ENCODE results near the gene CDR2L.

DNA sequence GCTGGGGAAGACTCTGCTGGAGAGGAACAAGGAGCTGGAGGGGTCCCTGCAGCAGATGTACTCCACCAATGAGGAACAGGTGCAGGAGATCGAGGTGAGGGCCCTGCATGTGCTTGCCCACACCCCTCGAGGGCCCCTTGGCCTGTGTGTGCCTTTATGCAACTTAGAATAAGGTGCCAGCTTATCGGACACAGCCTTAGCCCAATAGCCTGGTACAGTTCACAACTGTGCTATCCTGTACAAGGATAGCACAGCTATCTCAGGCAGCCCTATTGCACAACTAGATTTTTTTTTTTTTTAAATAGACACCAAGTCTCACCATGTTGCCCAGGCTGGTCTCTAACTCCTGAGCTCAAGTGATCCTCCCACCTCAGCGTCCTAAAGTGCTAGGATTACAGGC is 12.1 kb downstream of the CDR2L start:
- TF ChIP-seq ARNT (IDR thresholded peaks at IDR 0.05) (no peak), FOXK2 (IDR thresholded peaks at IDR 0.05) (no peak), FOXM1 (IDR thresholded peaks at IDR 0.05; ENCODE audit: borderline replicate concordance) (no peak), L3MBTL2 (conservative IDR thresholded peaks at IDR 0.05) (no peak), TARDBP (IDR thresholded peaks at IDR 0.05) (no peak), SUZ12 (IDR thresholded peaks at IDR 0.05) (no peak), NFRKB (IDR thresholded peaks at IDR 0.05) (no peak), ZNF384 (IDR thresholded peaks at IDR 0.05) (no peak), FOXA1 (IDR thresholded peaks at IDR 0.05) (no peak)
- TF ChIP-seq, protein P1, sequence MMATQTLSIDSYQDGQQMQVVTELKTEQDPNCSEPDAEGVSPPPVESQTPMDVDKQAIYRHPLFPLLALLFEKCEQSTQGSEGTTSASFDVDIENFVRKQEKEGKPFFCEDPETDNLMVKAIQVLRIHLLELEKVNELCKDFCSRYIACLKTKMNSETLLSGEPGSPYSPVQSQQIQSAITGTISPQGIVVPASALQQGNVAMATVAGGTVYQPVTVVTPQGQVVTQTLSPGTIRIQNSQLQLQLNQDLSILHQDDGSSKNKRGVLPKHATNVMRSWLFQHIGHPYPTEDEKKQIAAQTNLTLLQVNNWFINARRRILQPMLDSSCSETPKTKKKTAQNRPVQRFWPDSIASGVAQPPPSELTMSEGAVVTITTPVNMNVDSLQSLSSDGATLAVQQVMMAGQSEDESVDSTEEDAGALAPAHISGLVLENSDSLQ (IDR thresholded peaks at IDR 0.05), result no peak
